Stimulated activated CD8-positive, alpha-beta memory T cell treated with anti-CD3 and anti-CD28 coated beads, Interleukin-15, amount 100 ng/mL, for 24 hours (primary cell): ENCODE results near the gene DHCR7.
"Not testable (repeated sequence)": the region's sequence is repeated elsewhere in the genome, so short reads cannot be mapped to it uniquely, and the experiment has no call there.

Experiments
- DNase-seq: peaks from one replicate; pipeline ENCODE4 v3.0.0-alpha.2; 2020; ENCODE audit warnings: low read depth

DHCR7 gene

GRCh38 chr11:71437879-71438278, 10.3 kb downstream of the DHCR7 start:
- DNase-seq, result no peak

- no peak for DNase-seq
Measured at GRCh38 chr11:71437399-71437798, 10.8 kb downstream of the DHCR7 start.

GRCh38 chr11:71436861-71437260, 11.3 kb downstream of the DHCR7 start:
- no peak for DNase-seq

DNA sequence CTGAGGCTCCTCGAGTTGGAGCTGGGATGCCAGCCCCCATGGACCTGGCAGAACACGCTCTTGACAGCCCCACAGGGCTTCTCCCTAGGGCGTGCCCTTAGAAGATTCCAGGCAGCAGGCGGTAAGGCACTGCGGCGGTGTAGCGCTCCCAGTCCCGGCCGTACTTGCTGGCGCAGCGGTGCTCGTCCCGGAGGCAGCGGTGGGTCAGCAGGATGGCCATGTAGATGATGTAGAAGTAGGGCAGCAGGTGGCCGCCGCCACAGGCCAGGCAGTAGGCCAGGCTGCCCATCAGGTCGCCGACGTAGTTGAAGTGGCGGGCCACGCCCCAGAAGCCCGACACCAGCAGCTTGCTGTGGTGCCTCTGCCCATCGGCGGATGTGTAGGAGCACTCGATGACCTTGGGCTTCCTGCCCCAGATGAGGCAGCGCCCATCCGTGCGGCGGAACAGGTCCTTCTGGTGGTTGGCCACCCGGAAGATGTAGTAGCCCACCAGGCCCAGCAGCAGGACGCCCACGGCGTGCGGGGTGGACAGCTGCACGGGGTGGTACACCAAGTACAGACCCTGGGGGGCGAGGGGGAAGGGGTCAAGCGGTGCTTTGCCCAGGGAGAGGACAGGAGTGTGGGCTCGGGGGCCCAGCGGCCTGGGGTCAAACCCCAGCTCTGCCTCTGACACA, 12.8 kb downstream of the DHCR7 start:
- DNase-seq, result no peak

GRCh38 chr11:71434576-71435130, 13.5 kb downstream of the DHCR7 start:
- DNase-seq, result no peak

- no peak for DNase-seq
Measured at GRCh38 chr11:71433648-71434450, 14.3 kb downstream of the DHCR7 start.

GRCh38 chr11:71432761-71433647, 15.2 kb downstream of the DHCR7 start:
- no peak for DNase-seq

DNA sequence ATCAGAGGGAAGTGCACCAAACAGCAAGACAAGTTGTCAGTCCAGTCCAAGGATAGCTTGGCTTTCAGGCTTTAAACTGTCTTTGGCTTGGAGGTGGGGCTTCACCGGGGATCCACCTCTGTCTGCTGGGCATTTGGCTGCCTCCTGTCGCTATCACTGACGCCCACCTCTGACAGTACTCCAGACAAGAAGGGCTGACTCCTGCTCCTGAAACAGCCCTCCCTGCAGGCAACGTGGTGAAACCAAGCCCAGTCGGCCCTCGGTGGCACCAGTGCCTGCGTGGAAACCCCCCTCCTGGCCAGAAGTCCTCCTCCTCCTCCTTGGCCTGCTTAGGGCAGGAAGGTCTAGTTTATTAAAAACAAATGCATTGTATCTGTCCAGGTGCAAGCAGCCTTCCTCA, 16.9 kb downstream of the DHCR7 start:
- DNase-seq, result no peak

- no peak for DNase-seq
Measured at GRCh38 chr11:71430166-71430565, 18.0 kb downstream of the DHCR7 start.

- DNase-seq, result no peak
Measured at GRCh38 chr11:71429701-71430100, 18.5 kb downstream of the DHCR7 start.

GRCh38 chr11:71428861-71429435, 19.2 kb downstream of the DHCR7 start:
- no peak for DNase-seq

- DNase-seq, result no peak
Measured at GRCh38 chr11:71426413-71426812, 21.8 kb downstream of the DHCR7 start.

DNA sequence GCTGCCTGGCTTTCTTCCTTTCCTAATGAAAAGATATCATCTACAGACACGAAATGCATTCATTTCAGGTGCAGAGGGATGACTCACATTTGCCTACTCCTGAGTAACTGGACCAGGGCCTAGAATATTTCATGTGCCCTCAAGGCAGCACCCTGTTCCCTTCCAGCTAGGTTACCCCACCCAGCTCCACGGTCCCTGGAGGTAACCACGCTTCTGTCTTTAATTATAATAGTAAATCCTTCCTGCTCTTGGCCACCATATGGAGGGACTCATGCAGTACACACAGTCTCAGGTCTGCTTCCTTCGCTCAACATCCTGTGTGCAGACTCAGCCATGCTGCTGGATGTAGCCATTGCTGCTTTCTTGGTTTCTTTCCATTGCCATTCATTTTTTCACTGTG, 22.3 kb downstream of the DHCR7 start:
- no peak for DNase-seq

DNA sequence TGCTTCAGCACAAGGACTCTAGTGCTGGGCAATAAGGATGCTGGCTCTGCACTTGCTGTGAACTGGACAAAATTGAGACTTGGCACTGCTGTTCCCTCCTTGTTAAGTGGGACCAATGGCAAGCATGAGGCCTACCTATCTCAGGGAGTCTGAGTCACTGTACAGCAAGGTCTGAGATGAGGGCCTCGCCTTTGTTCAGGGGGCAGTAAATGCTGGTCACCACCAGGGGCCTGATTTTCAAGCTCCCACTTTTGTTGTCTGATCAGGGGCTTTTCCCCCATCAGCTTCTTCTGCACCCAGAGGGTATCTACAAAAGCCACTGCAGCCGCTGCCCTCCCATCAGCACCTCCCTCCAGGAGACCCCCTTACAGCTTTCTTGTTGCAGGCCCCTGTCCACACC, 22.8 kb downstream of the DHCR7 start:
- DNase-seq, result no peak

DNA sequence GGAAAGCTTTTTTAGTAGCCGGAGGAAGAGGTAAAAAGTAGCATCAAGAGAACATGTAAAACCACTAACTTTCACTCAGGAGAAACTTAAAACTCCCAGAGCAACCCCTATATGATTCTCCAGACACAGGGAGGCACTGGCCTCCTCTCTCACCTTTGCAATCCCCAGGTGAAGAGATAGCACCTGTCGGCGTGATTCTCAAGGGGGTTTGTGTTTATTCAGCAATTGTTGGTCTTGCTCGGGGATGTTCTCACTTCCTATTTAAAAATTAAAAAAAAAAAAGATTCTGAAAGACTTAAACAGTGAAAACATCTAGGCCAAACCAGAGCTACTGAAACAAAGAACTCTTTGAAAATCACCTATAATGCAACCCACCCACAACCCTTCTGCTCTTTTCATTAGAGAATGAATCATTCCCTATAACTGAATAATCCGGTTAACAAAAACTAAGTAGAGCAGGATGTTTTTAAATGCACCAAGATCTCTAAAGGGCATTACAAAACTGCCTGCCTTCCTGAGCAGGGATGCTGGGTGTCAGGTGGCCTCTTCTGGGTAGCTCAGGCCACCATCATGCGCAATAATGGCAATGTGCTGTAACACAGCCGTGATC, 24.9 kb downstream of the DHCR7 start:
- DNase-seq, result no peak

GRCh38 chr11:71422318-71422717, 25.9 kb downstream of the DHCR7 start:
- not testable (repeated sequence) for DNase-seq

DNA sequence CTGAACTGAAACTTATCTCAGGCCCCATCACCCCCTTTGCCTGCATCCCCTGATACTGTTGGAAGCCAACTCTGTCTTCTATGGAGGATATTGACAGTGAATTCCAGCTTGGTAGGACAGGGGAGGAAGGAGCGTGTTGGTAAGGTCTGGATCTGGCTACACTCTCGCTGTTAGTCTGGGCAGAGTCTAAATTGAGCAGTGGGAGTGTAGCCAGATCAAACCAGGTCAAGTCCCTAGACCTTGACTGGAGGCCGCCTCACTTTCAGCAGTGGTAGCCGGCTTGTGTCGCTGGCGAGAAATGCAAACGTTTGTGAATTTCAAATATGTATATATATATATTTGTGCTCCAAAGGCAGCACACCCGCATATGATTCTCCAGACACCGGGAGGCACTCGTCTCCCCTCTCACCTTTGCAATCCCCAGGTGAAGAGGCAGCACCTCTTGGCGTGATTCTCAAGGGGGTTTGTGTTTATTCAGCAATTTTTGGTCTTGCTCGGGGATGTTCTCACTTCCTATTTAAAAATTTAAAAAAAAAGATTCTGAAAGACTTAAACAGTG, 26.7 kb downstream of the DHCR7 start:
- DNase-seq, result no peak

DNA sequence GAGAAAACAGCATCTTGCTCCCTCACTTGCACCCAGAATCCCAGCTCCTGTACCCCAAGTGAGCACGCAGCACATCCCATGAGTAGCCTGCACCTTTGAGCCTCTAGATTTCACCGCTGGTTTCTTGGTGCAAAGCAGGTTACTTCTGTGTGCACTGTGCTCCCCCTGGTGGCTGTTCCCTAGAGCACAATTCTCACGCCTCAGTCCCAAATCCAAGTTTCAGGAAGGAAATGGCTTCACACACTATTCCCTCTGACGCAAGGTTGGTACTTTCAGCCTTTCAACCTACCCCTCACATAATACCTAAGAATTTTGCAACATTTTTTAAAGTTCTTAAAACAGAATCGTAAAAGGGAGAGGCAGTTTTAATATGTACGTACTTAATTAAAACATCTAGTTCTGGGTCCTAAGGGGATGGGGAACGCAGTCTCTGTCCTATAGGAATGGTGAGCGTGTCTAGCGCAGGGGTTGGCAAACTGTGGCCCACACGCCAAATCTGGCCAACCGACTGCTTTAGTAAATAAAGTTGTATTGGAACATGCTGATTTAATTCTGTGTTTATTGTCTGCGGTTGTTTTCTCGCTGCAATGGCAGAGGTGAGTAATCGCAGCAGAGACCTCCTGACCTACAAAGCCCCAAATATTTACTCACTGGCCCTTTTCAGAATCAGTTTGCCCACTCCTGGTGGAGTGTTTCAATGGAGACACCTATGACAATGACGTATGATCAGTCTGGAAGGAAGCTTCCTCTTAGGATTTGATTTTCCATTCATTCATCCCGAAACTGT, 27.5 kb downstream of the DHCR7 start:
- no peak for DNase-seq

DNA sequence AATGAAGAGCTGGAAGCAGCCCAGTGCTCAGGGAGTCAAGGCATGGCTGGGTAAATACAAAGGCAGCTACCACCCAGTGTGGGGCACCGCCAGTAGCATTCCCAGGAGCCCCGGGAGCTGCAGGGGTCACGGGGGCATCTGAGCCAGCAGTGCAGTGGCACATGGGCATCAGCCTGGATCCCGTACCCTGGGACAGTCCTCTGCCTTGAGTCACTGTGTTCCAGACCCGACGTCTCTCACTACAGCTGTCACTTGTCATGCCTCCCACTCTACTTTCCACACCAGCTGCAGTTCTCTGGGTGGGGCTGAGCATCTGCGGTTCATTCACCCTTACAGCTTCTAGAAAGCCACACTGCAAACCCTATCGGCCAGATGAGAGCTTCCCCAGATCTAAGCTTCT, 29.6 kb downstream of the DHCR7 start:
- no peak for DNase-seq

GRCh38 chr11:71414645-71415044, 33.5 kb downstream of the DHCR7 start:
- DNase-seq, result no peak
